Measurements from ENCODE around the gene KRTAP10-11.
"Not testable (repeated sequence)": the region's sequence is repeated elsewhere in the genome, so short reads cannot be mapped to it uniquely, and the experiment has no call there.

GRCh38 chr21:44600118-44600978 lies 45.9 kb upstream of the KRTAP10-11 start, which contains the start of gene KRTAP10-7:
- TF ChIP-seq ZNF274 (IDR thresholded peaks at IDR 0.05; ENCODE audit: low read depth, low read length); YY1 (IDR thresholded peaks at IDR 0.05; ENCODE audit: insufficient read depth, insufficient read length); SUZ12 (IDR thresholded peaks at IDR 0.05; ENCODE audit: extremely low read depth, insufficient read depth, insufficient read length): not testable (repeated sequence)
